NCI-H748 (cell line): ENCODE data around the gene ZFR2.
"Not testable (repeated sequence)": the region's sequence is repeated elsewhere in the genome, so short reads cannot be mapped to it uniquely, and the experiment has no call there.

Experiments used
- DNase-seq: peaks from one replicate; lab custom pipeline; 2025; ENCODE audit not compliant: unreplicated experiment; lab: John Stamatoyannopoulos, UW

ZFR2 gene

GRCh38 chr19:3868770-3869456 is at the start of gene ZFR2:
Gene ZFR2, minus strand, starts transcription at chr19:3869038. Its CDS starts 21 bp downstream, at chr19:3869017.
- no peak for DNase-seq

- DNase-seq, result no peak
Observed at GRCh38 chr19:3916033-3916432, 47.2 kb upstream of the ZFR2 start.

GRCh38 chr19:3914199-3914598 is 45.4 kb upstream of the ZFR2 start:
- no peak for DNase-seq

- DNase-seq, result no peak
Observed at GRCh38 chr19:3910105-3910504, 41.3 kb upstream of the ZFR2 start.

- no peak for DNase-seq
Observed at GRCh38 chr19:3908266-3909054, 39.6 kb upstream of the ZFR2 start.

GRCh38 chr19:3907626-3908265 is 38.9 kb upstream of the ZFR2 start:
- no peak for DNase-seq

GRCh38 chr19:3904233-3904632 is 35.4 kb upstream of the ZFR2 start:
- no peak for DNase-seq

GRCh38 chr19:3902317-3902973 is 33.6 kb upstream of the ZFR2 start:
- DNase-seq, result no peak

GRCh38 chr19:3899531-3900294 is 30.9 kb upstream of the ZFR2 start:
- DNase-seq, result no peak

GRCh38 chr19:3898426-3898825 is 29.6 kb upstream of the ZFR2 start:
- no peak for DNase-seq

GRCh38 chr19:3897936-3898335 is 29.1 kb upstream of the ZFR2 start:
- DNase-seq, result no peak

GRCh38 chr19:3895788-3896187 is 26.9 kb upstream of the ZFR2 start:
- no peak for DNase-seq

- not testable (repeated sequence) for DNase-seq
Observed at GRCh38 chr19:3894959-3895358, 26.1 kb upstream of the ZFR2 start.

- no peak for DNase-seq
Observed at GRCh38 chr19:3893509-3894179, 24.8 kb upstream of the ZFR2 start.

GRCh38 chr19:3890591-3890990 is 21.8 kb upstream of the ZFR2 start:
- no peak for DNase-seq

- DNase-seq, result no peak
Observed at GRCh38 chr19:3882041-3882384, 13.2 kb upstream of the ZFR2 start.

- DNase-seq, result peak; percentile 65
Observed at GRCh38 chr19:3881272-3882040, 12.6 kb upstream of the ZFR2 start.

GRCh38 chr19:3880471-3881271 is 11.8 kb upstream of the ZFR2 start, which contains the start of gene ATCAY:
Gene ATCAY, plus strand, starts transcription at chr19:3880685. Its CDS starts 5,083 bp downstream, at chr19:3885768.
- DNase-seq, result peak; percentile 85

GRCh38 chr19:3879656-3880055 is 10.8 kb upstream of the ZFR2 start:
- no peak for DNase-seq
